Upper lobe of right lung (tissue), 1 donor: ENCODE data around the gene ADAMTS3. TPM values are rescaled to one million over a fixed set of nuclear protein-coding genes. Genes with fewer than 3 reads are reported as not detected.
A peak's percentile ranks its signal among the peaks of the same experiment; 100 is the strongest.

Source experiments
- ATAC-seq: fragments of 200-7000 bp; cut with Tn5 transposase; one replicate; pipeline ENCODE4 v1.9.1; 2020; ENCODE audit warnings: mild to moderate bottlenecking, moderate library complexity
- DNase-seq: peaks from one replicate; pipeline ENCODE4 v3.0.0-alpha.2; 2020
- H3K27ac ChIP-seq: fragments of 200-600 bp; one replicate; pipeline ENCODE4 v1.8.0; 2022
- H3K27me3 ChIP-seq: fragments of 200-600 bp; one replicate; pipeline ENCODE4 v1.8.0; 2022; ENCODE audit warnings: mild to moderate bottlenecking
- H3K36me3 ChIP-seq: fragments of 200-600 bp; one replicate; pipeline ENCODE4 v1.8.0; 2022
- H3K4me1 ChIP-seq: fragments of 200-600 bp; one replicate; pipeline ENCODE4 v1.8.0; 2022
- H3K4me3 ChIP-seq: fragments of 200-600 bp; one replicate; pipeline ENCODE4 v1.8.0; 2022; ENCODE audit warnings: mild to moderate bottlenecking
- H3K9me3 ChIP-seq: fragments of 200-600 bp; one replicate; pipeline ENCODE4 v1.8.0; 2022
- intact Hi-C: fragments of 100-400 bp; cut with DNase I; formaldehyde crosslinking; loops from one replicate; pipeline ENCODE4 v1.11.0; 2022
- total RNA-seq: library from RNA; stranded (reverse); fragmentation: NEBNext Ultra II Directional; extraction: Animal tissue kit (Norgen Biotek cat#: 25700); gene quantifications from one replicate; pipeline ENCODE4 v1.2.1, GENCODE V29; 2021
- TF ChIP-seq, protein P1 (sequence below): fragments of 200-600 bp; IDR thresholded peaks from one replicate; pipeline ENCODE4 v1.8.0; 2022; ENCODE audit warnings: antibody characterized with exemption
- donor health status: DM: no; HTN: yes; CAD: no; lungs with severe emphysema.

The ADAMTS3 gene
- total RNA-seq, 1 donor from 2014 or later = 3.6 TPM

DNA sequence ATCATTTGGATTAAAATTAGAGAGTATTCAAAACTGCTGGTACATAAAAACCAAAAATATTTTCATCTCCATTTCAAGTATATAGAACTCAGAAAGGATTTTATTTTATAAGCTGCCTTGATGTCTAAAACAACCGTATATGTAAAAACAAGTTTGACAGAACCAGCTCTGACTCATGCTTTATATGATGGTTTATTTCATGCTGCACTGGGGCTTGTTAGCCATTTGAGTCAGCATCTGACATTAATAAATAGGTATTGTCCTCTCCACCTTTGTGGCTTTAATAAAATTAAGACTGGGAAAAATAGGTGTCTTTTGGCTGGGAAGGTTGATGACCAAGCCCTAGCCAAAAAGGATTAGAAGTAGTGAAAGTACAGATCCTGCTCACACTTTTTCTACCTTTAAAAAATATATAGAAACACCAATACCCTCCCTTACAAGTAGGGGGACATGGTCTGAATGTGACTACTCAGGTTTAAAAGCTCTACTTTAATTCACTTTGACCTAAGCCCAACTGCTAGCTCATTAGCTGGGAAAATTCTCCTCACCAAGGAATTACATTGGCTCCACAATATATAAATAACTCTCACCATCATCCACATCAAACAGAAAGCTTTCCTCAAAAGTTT, 228.1 kb downstream of the ADAMTS3 start:
- TF ChIP-seq, protein P1, sequence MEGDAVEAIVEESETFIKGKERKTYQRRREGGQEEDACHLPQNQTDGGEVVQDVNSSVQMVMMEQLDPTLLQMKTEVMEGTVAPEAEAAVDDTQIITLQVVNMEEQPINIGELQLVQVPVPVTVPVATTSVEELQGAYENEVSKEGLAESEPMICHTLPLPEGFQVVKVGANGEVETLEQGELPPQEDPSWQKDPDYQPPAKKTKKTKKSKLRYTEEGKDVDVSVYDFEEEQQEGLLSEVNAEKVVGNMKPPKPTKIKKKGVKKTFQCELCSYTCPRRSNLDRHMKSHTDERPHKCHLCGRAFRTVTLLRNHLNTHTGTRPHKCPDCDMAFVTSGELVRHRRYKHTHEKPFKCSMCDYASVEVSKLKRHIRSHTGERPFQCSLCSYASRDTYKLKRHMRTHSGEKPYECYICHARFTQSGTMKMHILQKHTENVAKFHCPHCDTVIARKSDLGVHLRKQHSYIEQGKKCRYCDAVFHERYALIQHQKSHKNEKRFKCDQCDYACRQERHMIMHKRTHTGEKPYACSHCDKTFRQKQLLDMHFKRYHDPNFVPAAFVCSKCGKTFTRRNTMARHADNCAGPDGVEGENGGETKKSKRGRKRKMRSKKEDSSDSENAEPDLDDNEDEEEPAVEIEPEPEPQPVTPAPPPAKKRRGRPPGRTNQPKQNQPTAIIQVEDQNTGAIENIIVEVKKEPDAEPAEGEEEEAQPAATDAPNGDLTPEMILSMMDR = no peak
- Histone ChIP-seq H3K9me3 (no peaks in the 10 kb centered on the region), H3K36me3 (no peaks in the 10 kb centered on the region), H3K27ac (no peak overlapping the region), H3K4me1 (no peaks in the 10 kb centered on the region), H3K27me3 (no peaks in the 10 kb centered on the region), H3K4me3 (no peak overlapping the region)
- DNase-seq (no peak), ATAC-seq (no peak)
- intact Hi-C loops = no loop called here

DNA sequence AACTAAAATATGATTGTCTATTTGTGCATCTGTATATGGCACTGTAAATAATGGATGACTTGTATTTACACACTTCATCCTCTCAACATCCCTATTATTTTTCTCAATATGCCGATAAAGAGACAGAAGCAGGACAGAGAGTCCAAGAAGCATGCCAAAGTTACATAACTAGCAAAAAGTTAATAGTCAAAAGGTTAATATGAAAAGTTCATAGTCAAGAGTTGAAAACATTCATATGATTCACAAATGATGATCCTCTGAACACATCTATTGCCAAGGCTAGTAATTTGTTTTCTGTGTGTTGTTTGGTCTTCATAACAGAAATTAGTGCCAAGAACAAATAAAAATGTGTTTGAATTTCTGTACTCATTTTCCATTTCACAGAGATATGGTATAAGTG, 231.0 kb downstream of the ADAMTS3 start:
- DNase-seq (no peak), ATAC-seq (no peak)
- Histone ChIP-seq H3K4me3 (no peak overlapping the region), H3K27me3 (no peaks in the 10 kb centered on the region), H3K4me1 (no peaks in the 10 kb centered on the region), H3K9me3 (no peaks in the 10 kb centered on the region), H3K27ac (no peak overlapping the region), H3K36me3 (no peaks in the 10 kb centered on the region)
- TF ChIP-seq, protein P1 = no peak
- intact Hi-C loops = no loop called here

DNA sequence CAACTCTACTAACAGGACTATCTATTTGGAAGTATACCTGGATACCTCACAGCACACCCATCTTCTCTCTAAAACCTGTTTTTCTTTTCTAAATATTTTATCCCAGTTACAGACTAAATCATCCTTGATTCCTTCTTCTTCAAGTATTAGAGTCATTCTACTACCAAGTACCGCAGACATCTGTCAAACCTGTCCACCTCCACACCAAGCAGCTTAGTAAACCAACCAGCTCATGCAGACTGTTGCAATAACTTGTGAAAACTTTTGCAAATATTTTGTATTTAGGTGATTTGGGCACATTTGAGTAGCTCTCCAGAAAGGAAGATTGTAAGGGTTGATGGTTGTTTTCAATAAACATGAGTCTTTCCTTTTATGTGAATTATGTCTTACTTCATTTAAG, 238.6 kb downstream of the ADAMTS3 start:
- no peaks in the 10 kb centered on the region for H3K36me3 ChIP-seq
- H3K4me3 ChIP-seq = no peak overlapping the region
- intact Hi-C loops = no loop called here
- H3K4me1 ChIP-seq = no peaks in the 10 kb centered on the region
- TF ChIP-seq, protein P1 = no peak
- H3K27ac ChIP-seq = no peak overlapping the region
- H3K27me3 ChIP-seq = no peaks in the 10 kb centered on the region
- no peak for ATAC-seq
- DNase-seq = no peak
- H3K9me3 ChIP-seq = no peaks in the 10 kb centered on the region

DNA sequence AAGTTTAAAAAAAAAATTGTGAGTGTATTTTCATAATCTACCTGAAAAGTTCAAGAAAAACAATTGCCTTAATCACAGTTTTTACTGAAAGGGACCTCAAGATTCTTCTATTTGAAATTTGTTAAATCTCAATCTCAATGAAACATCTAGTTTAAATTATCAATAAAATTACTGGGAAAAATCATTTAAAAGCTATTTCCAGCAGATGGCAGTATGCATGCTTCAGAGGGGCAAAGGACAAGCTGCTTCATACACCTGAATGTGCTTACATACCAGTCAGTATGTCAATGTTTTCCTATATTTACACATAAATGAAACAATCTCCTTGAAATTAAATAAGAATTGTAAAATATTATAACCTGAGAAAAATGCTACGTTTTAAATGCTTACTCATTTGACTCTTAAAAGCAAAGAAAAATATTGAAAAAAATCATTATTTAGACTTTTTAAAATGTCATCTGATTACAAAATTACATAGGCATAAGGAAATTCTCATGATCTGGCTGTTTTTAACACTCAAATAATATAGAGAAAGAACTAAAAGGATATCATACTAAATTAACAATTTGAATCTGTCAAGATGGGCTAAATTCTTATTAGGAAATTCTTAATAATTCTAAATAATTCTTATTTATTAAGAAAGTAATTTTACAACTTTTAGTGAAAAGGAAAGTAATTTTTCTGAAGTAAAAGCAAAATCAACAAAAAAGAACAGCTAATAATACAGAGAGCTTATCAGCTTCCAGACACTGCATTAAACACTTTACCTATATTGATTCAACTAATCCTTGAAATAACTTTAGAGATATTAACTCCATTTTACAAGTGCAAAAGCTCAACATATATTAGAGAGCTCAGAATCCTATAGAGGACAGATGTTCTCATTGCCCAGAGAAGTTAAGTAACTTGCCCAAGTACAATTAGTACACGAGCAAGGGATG, 242.1 kb downstream of the ADAMTS3 start:
- Histone ChIP-seq H3K4me3 (no peak overlapping the region), H3K36me3 (no peaks in the 10 kb centered on the region), H3K27ac (no peak overlapping the region), H3K4me1 (no peaks in the 10 kb centered on the region), H3K9me3 (no peaks in the 10 kb centered on the region), H3K27me3 (no peaks in the 10 kb centered on the region)
- ATAC-seq (peak; percentile 55), DNase-seq (no peak)
- intact Hi-C loops = no loop called here
- TF ChIP-seq, protein P1 = peak; percentile 60

DNA sequence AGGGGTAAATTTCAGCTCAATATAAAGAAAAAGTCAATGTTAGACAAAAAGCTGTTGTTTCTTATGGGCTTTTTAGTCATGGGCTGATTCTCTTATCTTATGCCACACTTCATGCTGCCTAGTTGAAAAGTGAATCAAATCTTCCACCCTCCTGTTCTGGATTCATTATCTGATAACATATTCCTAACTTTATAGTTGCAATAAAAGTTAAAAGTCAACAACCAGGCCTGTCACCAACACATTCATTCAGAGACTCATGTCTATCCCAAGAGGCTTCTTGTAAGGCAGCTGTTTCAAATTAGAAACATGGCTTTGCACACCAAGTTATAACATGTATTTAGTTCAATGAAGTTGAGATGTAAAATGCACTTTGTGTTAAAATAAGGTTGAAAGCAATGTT, 243.8 kb downstream of the ADAMTS3 start:
- no peak for ATAC-seq
- Histone ChIP-seq H3K36me3 (no peaks in the 10 kb centered on the region), H3K27ac (no peak overlapping the region), H3K4me1 (no peaks in the 10 kb centered on the region), H3K27me3 (no peaks in the 10 kb centered on the region), H3K9me3 (no peaks in the 10 kb centered on the region), H3K4me3 (no peak overlapping the region)
- intact Hi-C loops = no loop called here
- TF ChIP-seq, protein P1 = no peak
- DNase-seq = no peak
